Gastrocnemius medialis (tissue), 4 donors: ENCODE measurements around the gene SPSB2. TPM values are rescaled to one million over a fixed set of nuclear protein-coding genes. Genes with fewer than 3 reads are reported as not detected.
A peak's percentile ranks its signal among the peaks of the same experiment; 100 is the strongest.
"Not testable (repeated sequence)": the region's sequence is repeated elsewhere in the genome, so short reads cannot be mapped to it uniquely, and the experiment has no call there.

Experiments
- ATAC-seq, 2 donors: fragments of 150-250 bp; one replicate each; pipeline ENCODE4 v1.9.1; 2016
- DNase-seq, 2 donors: peaks; one replicate each; pipeline ENCODE4 v3.0.0-alpha.2; 2019
- H3K27ac ChIP-seq, 4 donors: fragments of 200-600 bp; sonication (generic); 1 replicate in 1 of 4; 2 replicates in 3 of 4; pipeline ENCODE4 v1.5.1; 2016 to 2018; ENCODE audit warnings: mild to moderate bottlenecking in 2 of 4, moderate library complexity in 1 of 4
- H3K27me3 ChIP-seq, 3 donors: fragments of 200-600 bp; sonication (generic) in 2 of 3; 1 replicate in 1 of 3; 2 replicates in 2 of 3; pipeline versions ENCODE4 v1.5.1 to v1.6.0; 2016 to 2019; ENCODE audit warnings: mild to moderate bottlenecking in 1 of 3, moderate library complexity in 1 of 3
- H3K36me3 ChIP-seq, 2 donors: fragments of 200-600 bp; sonication (generic) in 1 of 2; one replicate each; pipeline ENCODE4 v1.5.1; 2017 to 2018
- H3K4me1 ChIP-seq, 2 donors: fragments of 200-600 bp; sonication (generic) in 1 of 2; one replicate each; pipeline ENCODE4 v1.5.1; 2016 to 2017; ENCODE audit warnings: mild to moderate bottlenecking in 2 of 2
- H3K4me3 ChIP-seq, 4 donors: fragments of 200-600 bp; sonication (generic) in 3 of 4; 1 replicate in 1 of 4; 2 replicates in 3 of 4; pipeline ENCODE4 v1.5.1; 2016 to 2019; ENCODE audit warnings: mild to moderate bottlenecking in 2 of 4
- H3K9me3 ChIP-seq, 3 donors: fragments of 200-600 bp; sonication (generic) in 2 of 3; 1 replicate in 1 of 3; 2 replicates in 2 of 3; pipeline ENCODE4 v1.5.1; 2016 to 2019
- CTCF ChIP-seq, 5 experiments: fragments of 450-650 bp in 3 of 5; fragments of 200-600 bp in 2 of 5; sonication (generic) in 2 of 5; IDR thresholded peaks in 4 of 5; conservative IDR thresholded peaks in 1 of 5; 1 replicate in 4 of 5; 2 replicates in 1 of 5; pipeline ENCODE4 v1.5.1; 2016 to 2019; ENCODE audit warnings: antibody characterized with exemption in 5 of 5, mild to moderate bottlenecking in 3 of 5, moderate library complexity in 3 of 5
- POLR2A ChIP-seq, 2 donors: fragments of 450-650 bp; IDR thresholded peaks; one replicate each; pipeline ENCODE4 v1.6.1; 2017; ENCODE audit warnings: antibody characterized with exemption in 2 of 2, mild to moderate bottlenecking in 2 of 2, moderate library complexity in 2 of 2
- in situ Hi-C, 4 donors: fragments of 200-750 bp; cut with MboI; loops; one replicate each; pipeline versions ENCODE4 v1.15.0 to v1.8.0; 2017; ENCODE audit warnings: low sequenced_read_pairs in 4 of 4
- intact Hi-C: fragments of 100-400 bp; cut with DNase I; formaldehyde crosslinking; loops from one replicate; pipeline ENCODE4 v1.15.1; 2023; ENCODE audit warnings: low total_unique reads
- total RNA-seq, 4 donors: library from RNA; depleted of rRNA; stranded (reverse); fragments of >200 nt; gene quantifications; one replicate each; pipeline versions ENCODE4 v1.1.0 to v1.2.3, GENCODE V29; 2016

The SPSB2 gene
- total RNA-seq, 4 donors from 2014 or later: 4.6 to 10.0 (median 5.0) TPM

GRCh38 chr12:6891646-6892001 is 18.5 kb upstream of the SPSB2 start:
- peak overlapping the region; percentile 85 to 92 (median 87) for H3K27ac ChIP-seq
- intact Hi-C loops: loop anchor here (1.0 kb wide), 4 partner anchors 13 to 39 kb away; partner anchors contain the start of genes LRRC23, SPSB2 and USP5
- ATAC-seq (peak; percentile 3 to 13), DNase-seq (no peak)
- TF ChIP-seq POLR2A (IDR thresholded peaks at IDR 0.05) (no peak), CTCF (IDR thresholded peaks at IDR 0.05 in 4 of 5, conservative IDR thresholded peaks at IDR 0.05 in 1 of 5) (no peak)
- peak overlapping the region; percentile 60 to 83 (median 68) for H3K4me3 ChIP-seq
- no peaks in the 10 kb centered on the region for H3K27me3 ChIP-seq
- in situ Hi-C loops: no loop called here
- H3K9me3 ChIP-seq: no peaks in the 10 kb centered on the region
- no peaks in the 10 kb centered on the region for H3K36me3 ChIP-seq
- peaks cover 10% of the 10 kb centered on the region in 2 donors for H3K4me1 ChIP-seq

- no peaks in the 10 kb centered on the region for H3K36me3 ChIP-seq
- H3K4me1 ChIP-seq: peaks cover 10% of the 10 kb centered on the region in 2 donors
- TF ChIP-seq POLR2A (IDR thresholded peaks at IDR 0.05) (peak; percentile 53 to 56), CTCF (IDR thresholded peaks at IDR 0.05 in 4 of 5, conservative IDR thresholded peaks at IDR 0.05 in 1 of 5) (peak; percentile 78 to 94 (median 87))
- no peaks in the 10 kb centered on the region for H3K27me3 ChIP-seq
- no peaks in the 10 kb centered on the region for H3K9me3 ChIP-seq
- peak overlapping the region; percentile 60 to 83 (median 68) for H3K4me3 ChIP-seq
- intact Hi-C loops: loop anchor here (1.0 kb wide), 4 partner anchors 13 to 39 kb away; partner anchors contain the start of genes LRRC23, SPSB2 and USP5
- DNase-seq: peak; percentile 92 to 95
- in situ Hi-C loops: no loop called here
- peak; percentile 99 for ATAC-seq
- peak overlapping the region; percentile 85 to 92 (median 87) for H3K27ac ChIP-seq
These were observed 17.9 kb upstream of the SPSB2 start for GRCh38 chr12:6890789-6891645.

GRCh38 chr12:6889775-6890573 is 16.9 kb upstream of the SPSB2 start:
- H3K27me3 ChIP-seq, in situ Hi-C loops, intact Hi-C loops, H3K9me3 ChIP-seq, H3K36me3 ChIP-seq, ATAC-seq, DNase-seq: not testable (repeated sequence)
- Histone ChIP-seq H3K4me1 (peaks cover 10% of the 10 kb centered on the region in 2 donors), H3K27ac (peak overlapping the region; percentile 85 to 92 (median 87)), H3K4me3 (peak overlapping the region in 2 of 4 donors; percentile 66 to 83)

GRCh38 chr12:6888794-6889193 is 15.7 kb upstream of the SPSB2 start:
- Histone ChIP-seq H3K27ac (peak overlapping the region in 1 of 4 donors; percentile 18), H3K4me1 (peaks cover 10% of the 10 kb centered on the region in 2 donors)
- H3K9me3 ChIP-seq, H3K4me3 ChIP-seq, H3K27me3 ChIP-seq, H3K36me3 ChIP-seq, intact Hi-C loops, ATAC-seq, in situ Hi-C loops, DNase-seq: not testable (repeated sequence)

- Histone ChIP-seq H3K27me3 (no peaks in the 10 kb centered on the region), H3K4me3 (no peak overlapping the region), H3K9me3 (no peaks in the 10 kb centered on the region), H3K36me3 (peaks cover 0 to 4% of the 10 kb centered on the region in 2 donors), H3K27ac (no peak overlapping the region), H3K4me1 (peaks cover 10% of the 10 kb centered on the region in 2 donors)
- no peak for ATAC-seq
- in situ Hi-C loops: no loop called here
- intact Hi-C loops: no loop called here
- TF ChIP-seq POLR2A (IDR thresholded peaks at IDR 0.05) (no peak), CTCF (IDR thresholded peaks at IDR 0.05 in 4 of 5, conservative IDR thresholded peaks at IDR 0.05 in 1 of 5) (no peak)
- DNase-seq: no peak
These were observed 15.3 kb upstream of the SPSB2 start for GRCh38 chr12:6888360-6888759.
